ENCODE measurements around the gene MXD1. TPM values are rescaled to one million over a fixed set of nuclear protein-coding genes. Genes with fewer than 3 reads are reported as not detected.

MXD1 gene
- total RNA-seq, 6 experiments from 2014 or later: 4.1 to 9.1 (median 6.9) TPM

DNA sequence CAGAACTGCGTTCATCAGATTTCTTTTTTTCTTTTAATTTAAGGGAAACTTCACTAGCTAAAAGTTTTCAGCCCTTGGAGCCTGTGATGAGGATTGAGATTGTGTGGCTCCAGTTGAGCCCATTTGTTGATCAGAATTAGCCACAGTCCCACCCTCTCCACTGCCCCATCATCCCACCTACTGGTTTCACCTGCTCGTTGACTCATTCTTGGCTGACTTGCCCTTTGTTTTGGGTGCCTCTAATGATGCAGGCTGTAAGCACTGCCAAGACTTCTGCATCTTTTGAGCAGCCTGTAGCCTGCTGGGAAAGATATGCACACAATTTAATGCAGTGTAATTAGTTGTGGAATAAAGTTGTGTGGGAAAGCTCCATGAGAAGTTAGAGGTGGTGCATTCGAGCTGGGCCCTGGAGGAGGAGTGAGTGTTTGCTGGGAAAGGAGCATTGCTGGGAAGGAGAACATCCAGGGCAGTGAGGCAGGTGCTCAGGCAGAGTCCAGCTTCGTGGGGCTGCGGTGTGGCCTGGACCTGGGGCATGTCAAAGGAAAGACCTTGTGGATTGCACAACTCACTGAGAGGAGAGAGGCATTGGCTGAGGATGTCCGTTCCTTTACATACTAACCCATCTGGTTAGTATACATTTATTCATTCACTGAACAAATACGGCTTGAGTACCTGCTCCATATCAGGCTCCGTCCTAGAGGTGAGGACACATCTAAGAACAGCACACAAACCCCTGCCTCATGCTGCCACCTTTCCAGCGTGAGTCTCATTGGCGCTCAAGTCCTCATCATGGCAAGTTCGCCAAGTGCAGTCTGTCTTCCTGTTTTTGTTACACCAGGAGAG lies 28.3 kb downstream of the MXD1 start:
- H3K4me3 Mint-ChIP-seq: no peak overlapping the region
- H3K27me3 Mint-ChIP-seq (ENCODE audit: insufficient read depth): peaks cover 2% of the 10 kb centered on the region; the same call in 1 of the 2 replicates
- no peak overlapping the region for H3K27ac Mint-ChIP-seq
- H3K36me3 Mint-ChIP-seq (ENCODE audit: low read depth): peaks cover 28% of the 10 kb centered on the region
- no peak for DNase-seq
- TF ChIP-seq, protein P1, sequence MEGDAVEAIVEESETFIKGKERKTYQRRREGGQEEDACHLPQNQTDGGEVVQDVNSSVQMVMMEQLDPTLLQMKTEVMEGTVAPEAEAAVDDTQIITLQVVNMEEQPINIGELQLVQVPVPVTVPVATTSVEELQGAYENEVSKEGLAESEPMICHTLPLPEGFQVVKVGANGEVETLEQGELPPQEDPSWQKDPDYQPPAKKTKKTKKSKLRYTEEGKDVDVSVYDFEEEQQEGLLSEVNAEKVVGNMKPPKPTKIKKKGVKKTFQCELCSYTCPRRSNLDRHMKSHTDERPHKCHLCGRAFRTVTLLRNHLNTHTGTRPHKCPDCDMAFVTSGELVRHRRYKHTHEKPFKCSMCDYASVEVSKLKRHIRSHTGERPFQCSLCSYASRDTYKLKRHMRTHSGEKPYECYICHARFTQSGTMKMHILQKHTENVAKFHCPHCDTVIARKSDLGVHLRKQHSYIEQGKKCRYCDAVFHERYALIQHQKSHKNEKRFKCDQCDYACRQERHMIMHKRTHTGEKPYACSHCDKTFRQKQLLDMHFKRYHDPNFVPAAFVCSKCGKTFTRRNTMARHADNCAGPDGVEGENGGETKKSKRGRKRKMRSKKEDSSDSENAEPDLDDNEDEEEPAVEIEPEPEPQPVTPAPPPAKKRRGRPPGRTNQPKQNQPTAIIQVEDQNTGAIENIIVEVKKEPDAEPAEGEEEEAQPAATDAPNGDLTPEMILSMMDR (IDR thresholded peaks at IDR 0.05): no peak
- peaks cover 26% of the 10 kb centered on the region for H3K4me1 Mint-ChIP-seq (ENCODE audit: low read depth)
- no peaks in the 10 kb centered on the region for H3K9me3 Mint-ChIP-seq

DNA sequence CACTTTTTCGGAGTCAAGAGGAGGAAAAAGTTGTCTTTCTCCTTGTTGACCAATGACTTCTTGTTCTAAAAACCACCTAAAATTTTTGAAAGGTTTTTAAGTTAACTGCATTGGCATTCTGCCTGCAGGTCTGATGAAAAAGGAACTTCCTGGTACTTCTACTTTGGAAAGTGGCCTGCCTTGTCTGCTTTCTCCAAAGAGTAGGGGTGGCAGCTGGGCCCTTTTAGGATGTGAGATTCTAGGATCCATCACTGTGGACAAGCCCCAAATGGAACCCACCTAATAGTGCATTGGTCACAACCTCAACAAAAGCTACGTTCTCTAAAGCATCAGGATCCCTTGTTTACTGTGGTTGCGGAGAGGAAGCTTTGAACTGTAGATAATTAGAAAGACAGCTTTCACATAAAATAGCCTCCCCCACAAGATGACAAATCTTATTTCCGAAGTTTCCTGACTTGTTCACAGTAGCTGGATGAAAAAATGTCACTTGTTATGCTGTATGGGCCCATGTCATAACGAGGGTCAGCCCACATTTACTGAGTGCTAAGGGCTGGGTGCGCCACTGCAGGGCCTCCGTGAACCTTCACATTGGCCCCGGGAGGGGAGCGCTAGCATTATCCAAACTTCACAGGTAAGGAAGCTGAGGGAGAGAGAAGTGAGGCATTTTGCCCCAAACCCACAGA lies 29.1 kb downstream of the MXD1 start:
- Mint-ChIP-seq H3K27ac (no peak overlapping the region), H3K4me3 (no peak overlapping the region), H3K27me3 (ENCODE audit: insufficient read depth) (peaks cover 2% of the 10 kb centered on the region; the same call in 1 of the 2 replicates), H3K9me3 (no peaks in the 10 kb centered on the region), H3K4me1 (ENCODE audit: low read depth) (peaks cover 29% of the 10 kb centered on the region), H3K36me3 (ENCODE audit: low read depth) (peaks cover 20% of the 10 kb centered on the region)
- DNase-seq: no peak
- TF ChIP-seq, protein P1 (IDR thresholded peaks at IDR 0.05): no peak

DNA sequence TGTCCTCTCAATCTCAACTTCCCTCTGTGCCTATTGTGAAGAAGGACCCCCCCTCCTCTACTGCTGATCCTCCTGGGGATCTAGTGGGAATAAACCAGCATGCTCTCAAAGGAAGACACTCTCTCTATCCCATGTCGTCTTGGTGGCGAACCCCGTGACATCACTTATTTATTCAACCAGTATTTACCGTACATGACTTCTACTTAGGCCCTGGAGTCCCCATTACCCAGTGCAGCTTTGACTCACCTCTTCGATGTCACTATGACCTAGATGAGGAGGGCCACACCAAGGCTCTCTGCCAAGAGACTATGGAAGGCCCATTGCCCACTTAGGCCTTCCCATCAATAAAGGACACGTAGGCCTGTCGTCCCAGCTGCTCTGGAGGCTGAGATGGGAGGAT lies 29.8 kb downstream of the MXD1 start:
- H3K9me3 Mint-ChIP-seq: no peaks in the 10 kb centered on the region
- TF ChIP-seq, protein P1 (IDR thresholded peaks at IDR 0.05): no peak
- H3K27ac Mint-ChIP-seq: no peak overlapping the region
- H3K4me3 Mint-ChIP-seq: no peak overlapping the region
- peaks cover 2% of the 10 kb centered on the region; the same call in 1 of the 2 replicates for H3K27me3 Mint-ChIP-seq (ENCODE audit: insufficient read depth)
- peaks cover 32% of the 10 kb centered on the region for H3K4me1 Mint-ChIP-seq (ENCODE audit: low read depth)
- no peak for DNase-seq
- H3K36me3 Mint-ChIP-seq (ENCODE audit: low read depth): peaks cover 15% of the 10 kb centered on the region

DNA sequence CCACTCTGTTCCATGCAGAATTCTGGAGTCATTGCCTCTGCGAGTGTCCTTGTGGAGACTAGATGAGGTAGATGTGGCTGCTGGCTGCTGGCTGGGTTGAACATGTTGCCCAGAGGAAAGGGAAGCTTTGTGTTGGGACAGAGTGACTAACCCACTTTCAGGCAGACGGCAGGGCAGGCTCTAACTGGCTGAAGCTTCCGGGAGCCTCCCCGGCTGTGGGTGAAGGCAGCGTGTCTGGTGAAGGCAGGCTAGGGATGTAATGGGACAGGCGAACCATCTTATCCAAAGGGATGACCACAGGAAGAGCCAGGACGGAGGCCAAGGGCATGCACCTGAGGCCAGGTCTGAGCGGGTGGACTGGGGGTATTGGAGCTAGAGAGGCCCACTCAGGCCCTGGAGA lies 30.5 kb downstream of the MXD1 start:
- Mint-ChIP-seq H3K27me3 (ENCODE audit: insufficient read depth) (peaks cover 4% of the 10 kb centered on the region; the same call in 1 of the 2 replicates), H3K4me3 (peak overlapping the region; percentile 28), H3K9me3 (no peaks in the 10 kb centered on the region), H3K4me1 (ENCODE audit: low read depth) (peaks cover 32% of the 10 kb centered on the region), H3K36me3 (ENCODE audit: low read depth) (peaks cover 14% of the 10 kb centered on the region), H3K27ac (peak overlapping the region; percentile 44)
- TF ChIP-seq, protein P1 (IDR thresholded peaks at IDR 0.05): no peak
- DNase-seq: no peak

DNA sequence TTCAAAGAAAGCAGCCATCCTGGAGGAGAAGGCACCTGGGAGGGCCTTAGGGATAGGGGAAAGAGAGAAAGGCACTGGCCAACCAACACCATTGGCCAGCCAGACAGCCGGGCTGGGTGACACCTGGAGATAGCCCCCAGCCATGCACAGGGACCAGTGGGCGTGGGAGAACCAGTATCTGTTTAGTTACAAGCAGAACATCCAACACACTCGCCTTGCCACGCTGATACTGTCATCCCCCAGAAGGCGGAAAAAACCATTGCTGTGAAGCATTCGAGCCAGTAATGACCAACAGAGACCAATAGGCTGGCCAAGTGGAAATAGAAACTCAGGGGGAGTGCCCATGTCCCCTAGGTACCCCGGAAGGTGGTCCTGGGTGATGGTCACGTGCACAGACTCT lies 31.0 kb downstream of the MXD1 start:
- H3K9me3 Mint-ChIP-seq: no peaks in the 10 kb centered on the region
- no peak overlapping the region; the same call in 1 of the 2 replicates for H3K4me3 Mint-ChIP-seq
- peaks cover 14% of the 10 kb centered on the region for H3K36me3 Mint-ChIP-seq (ENCODE audit: low read depth)
- H3K27me3 Mint-ChIP-seq (ENCODE audit: insufficient read depth): peaks cover 4% of the 10 kb centered on the region; the same call in 1 of the 2 replicates
- TF ChIP-seq, protein P1 (IDR thresholded peaks at IDR 0.05): no peak
- H3K4me1 Mint-ChIP-seq (ENCODE audit: low read depth): peaks cover 32% of the 10 kb centered on the region
- no peak for DNase-seq
- H3K27ac Mint-ChIP-seq: peak overlapping the region; percentile 44

All from HFFc6 (cell line).